KMS-11 (cell line): ENCODE measurements around the gene FOS.

Experiments used
- H2AFZ ChIP-seq: fragments of 200-600 bp; sonication (generic); 2 replicates; pipeline ENCODE4 v1.6.1; 2016; ENCODE audit warnings: antibody characterized with exemption, mixed run types, low read depth
- H3K27ac ChIP-seq: fragments of 200-600 bp; sonication (generic); 2 replicates; pipeline ENCODE4 v1.6.1; 2016; ENCODE audit warnings: mild to moderate bottlenecking, mixed run types
- H3K27me3 ChIP-seq: fragments of 200-600 bp; sonication (generic); 2 replicates; pipeline ENCODE4 v1.6.1; 2017; ENCODE audit warnings: mild to moderate bottlenecking, low read depth, mixed run types, moderate library complexity; ENCODE audit not compliant: insufficient read depth
- H3K36me3 ChIP-seq: fragments of 200-600 bp; sonication (generic); 2 replicates; pipeline ENCODE4 v1.6.1; 2017; ENCODE audit warnings: mild to moderate bottlenecking, mixed run types; ENCODE audit not compliant: insufficient read depth
- H3K4me1 ChIP-seq: fragments of 200-600 bp; sonication (generic); 2 replicates; pipeline ENCODE4 v1.6.1; 2016; ENCODE audit warnings: mild to moderate bottlenecking, low read depth, mixed run types; ENCODE audit not compliant: poor library complexity, severe bottlenecking
- H3K4me2 ChIP-seq: fragments of 200-600 bp; sonication (generic); 2 replicates; pipeline ENCODE4 v1.7.0; 2016; ENCODE audit warnings: mild to moderate bottlenecking, mixed run types
- H3K4me3 ChIP-seq: fragments of 200-600 bp; sonication (generic); IDR thresholded peaks from 2 replicates; pipeline ENCODE4 v1.6.1; 2017; ENCODE audit warnings: low read depth, low read length, mixed read lengths; ENCODE audit not compliant: insufficient read depth
- H3K79me2 ChIP-seq: fragments of 200-600 bp; sonication (generic); 2 replicates; pipeline ENCODE4 v1.6.1; 2016; ENCODE audit warnings: low read depth, mixed run types; ENCODE audit not compliant: insufficient read depth
- H3K9ac ChIP-seq: fragments of 200-600 bp; sonication (generic); 2 replicates; pipeline ENCODE4 v1.6.1; 2016; ENCODE audit warnings: mild to moderate bottlenecking, mixed run types
- H4K20me1 ChIP-seq: fragments of 200-600 bp; sonication (generic); 2 replicates; pipeline ENCODE4 v1.6.1; 2016; ENCODE audit warnings: mild to moderate bottlenecking, mixed run types; ENCODE audit not compliant: insufficient read depth
- TF ChIP-seq, protein P1 (sequence below): fragments of 200-600 bp; sonication (generic); conservative IDR thresholded peaks from 2 replicates; pipeline ENCODE4 v1.6.1; 2017; ENCODE audit warnings: low read depth, mild to moderate bottlenecking, antibody characterized with exemption, low read length, moderate library complexity, mixed read lengths

The FOS gene

GRCh38 chr14:75318353-75318752 lies 39.7 kb downstream of the FOS start:
- H3K4me2 ChIP-seq = no peak overlapping the region
- no peak overlapping the region for H3K27ac ChIP-seq
- no peak overlapping the region for H3K9ac ChIP-seq
- no peaks in the 10 kb centered on the region for H3K79me2 ChIP-seq
- no peaks in the 10 kb centered on the region for H3K27me3 ChIP-seq
- TF ChIP-seq, protein P1, sequence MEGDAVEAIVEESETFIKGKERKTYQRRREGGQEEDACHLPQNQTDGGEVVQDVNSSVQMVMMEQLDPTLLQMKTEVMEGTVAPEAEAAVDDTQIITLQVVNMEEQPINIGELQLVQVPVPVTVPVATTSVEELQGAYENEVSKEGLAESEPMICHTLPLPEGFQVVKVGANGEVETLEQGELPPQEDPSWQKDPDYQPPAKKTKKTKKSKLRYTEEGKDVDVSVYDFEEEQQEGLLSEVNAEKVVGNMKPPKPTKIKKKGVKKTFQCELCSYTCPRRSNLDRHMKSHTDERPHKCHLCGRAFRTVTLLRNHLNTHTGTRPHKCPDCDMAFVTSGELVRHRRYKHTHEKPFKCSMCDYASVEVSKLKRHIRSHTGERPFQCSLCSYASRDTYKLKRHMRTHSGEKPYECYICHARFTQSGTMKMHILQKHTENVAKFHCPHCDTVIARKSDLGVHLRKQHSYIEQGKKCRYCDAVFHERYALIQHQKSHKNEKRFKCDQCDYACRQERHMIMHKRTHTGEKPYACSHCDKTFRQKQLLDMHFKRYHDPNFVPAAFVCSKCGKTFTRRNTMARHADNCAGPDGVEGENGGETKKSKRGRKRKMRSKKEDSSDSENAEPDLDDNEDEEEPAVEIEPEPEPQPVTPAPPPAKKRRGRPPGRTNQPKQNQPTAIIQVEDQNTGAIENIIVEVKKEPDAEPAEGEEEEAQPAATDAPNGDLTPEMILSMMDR = no peak
- no peaks in the 10 kb centered on the region for H4K20me1 ChIP-seq
- no peak overlapping the region for H2AFZ ChIP-seq
- no peaks in the 10 kb centered on the region for H3K4me1 ChIP-seq
- no peaks in the 10 kb centered on the region for H3K36me3 ChIP-seq
- no peak overlapping the region for H3K4me3 ChIP-seq

DNA sequence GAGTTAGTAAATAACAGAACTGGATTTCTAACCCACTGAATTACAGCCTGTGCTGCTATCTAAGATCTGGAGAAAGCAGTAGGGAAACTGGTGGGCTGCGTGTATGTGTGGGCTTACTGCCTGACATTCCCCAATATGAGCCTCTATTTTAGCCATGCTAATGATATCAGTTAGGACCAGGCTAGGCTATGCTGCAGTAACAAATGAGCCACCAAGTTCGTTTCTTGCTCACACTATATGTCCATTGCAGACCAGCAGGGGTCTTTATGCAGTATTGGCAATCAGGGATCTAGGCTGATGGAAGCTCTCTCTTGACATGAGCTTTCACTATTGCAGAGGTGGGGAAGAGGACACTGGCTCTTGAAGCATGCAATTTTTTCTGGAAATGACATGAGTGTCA lies 40.4 kb downstream of the FOS start:
- Histone ChIP-seq H3K36me3 (no peaks in the 10 kb centered on the region), H3K4me2 (no peak overlapping the region), H3K27me3 (no peaks in the 10 kb centered on the region), H3K79me2 (no peaks in the 10 kb centered on the region), H4K20me1 (no peaks in the 10 kb centered on the region), H3K4me3 (no peak overlapping the region), H3K27ac (no peak overlapping the region), H3K9ac (no peak overlapping the region), H2AFZ (no peak overlapping the region), H3K4me1 (no peaks in the 10 kb centered on the region)
- TF ChIP-seq, protein P1 = no peak

GRCh38 chr14:75320196-75320595 lies 41.6 kb downstream of the FOS start:
- H4K20me1 ChIP-seq = no peaks in the 10 kb centered on the region
- H2AFZ ChIP-seq = no peak overlapping the region
- H3K4me2 ChIP-seq = no peak overlapping the region
- no peak overlapping the region for H3K27ac ChIP-seq
- H3K36me3 ChIP-seq = no peaks in the 10 kb centered on the region
- no peaks in the 10 kb centered on the region for H3K79me2 ChIP-seq
- H3K9ac ChIP-seq = no peak overlapping the region
- TF ChIP-seq, protein P1 = no peak
- H3K27me3 ChIP-seq = no peaks in the 10 kb centered on the region
- no peak overlapping the region for H3K4me3 ChIP-seq
- H3K4me1 ChIP-seq = no peaks in the 10 kb centered on the region

GRCh38 chr14:75322746-75323145 lies 44.1 kb downstream of the FOS start:
- Histone ChIP-seq H3K4me2 (no peak overlapping the region), H3K36me3 (no peaks in the 10 kb centered on the region), H3K79me2 (no peaks in the 10 kb centered on the region), H2AFZ (no peak overlapping the region), H3K27me3 (no peaks in the 10 kb centered on the region), H3K9ac (no peak overlapping the region), H3K27ac (no peak overlapping the region), H3K4me1 (no peaks in the 10 kb centered on the region), H4K20me1 (no peaks in the 10 kb centered on the region), H3K4me3 (no peak overlapping the region)
- TF ChIP-seq, protein P1 = no peak
